NCI-H128 (cell line): ENCODE measurements around the gene HSPG2.

Experiments used
- DNase-seq: peaks from one replicate; lab custom pipeline; 2025; ENCODE audit not compliant: unreplicated experiment; lab: John Stamatoyannopoulos, UW

The HSPG2 gene

DNA sequence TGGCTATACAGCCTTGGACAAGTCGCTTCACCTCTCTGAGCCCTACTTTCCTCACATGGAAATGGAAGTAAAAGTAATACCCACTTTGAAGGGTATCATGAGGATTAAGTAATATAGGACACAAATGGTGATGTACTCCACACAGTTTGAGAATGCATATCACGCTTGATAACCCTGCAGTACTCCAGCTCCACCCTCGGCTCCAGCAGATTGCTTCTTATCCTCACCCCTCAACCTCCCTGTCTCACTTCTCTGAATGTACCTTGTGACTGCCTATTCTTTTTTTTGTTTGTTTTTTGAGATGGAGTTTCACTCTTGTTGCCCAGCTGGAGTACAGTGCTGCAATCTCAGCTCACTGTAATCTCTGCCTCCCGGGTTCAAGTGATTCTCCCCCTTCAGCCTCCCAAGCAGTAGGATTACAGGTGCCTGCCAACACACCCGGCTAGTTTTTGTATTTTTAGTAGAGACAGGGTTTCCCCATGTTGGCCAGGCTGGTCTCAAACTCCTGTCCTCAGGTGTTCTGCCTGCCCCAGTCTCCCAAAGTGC, 69.6 kb downstream of the HSPG2 start:
- DNase-seq = no peak

GRCh38 chr1:21866707-21867043, 70.4 kb downstream of the HSPG2 start:
- DNase-seq = no peak

DNA sequence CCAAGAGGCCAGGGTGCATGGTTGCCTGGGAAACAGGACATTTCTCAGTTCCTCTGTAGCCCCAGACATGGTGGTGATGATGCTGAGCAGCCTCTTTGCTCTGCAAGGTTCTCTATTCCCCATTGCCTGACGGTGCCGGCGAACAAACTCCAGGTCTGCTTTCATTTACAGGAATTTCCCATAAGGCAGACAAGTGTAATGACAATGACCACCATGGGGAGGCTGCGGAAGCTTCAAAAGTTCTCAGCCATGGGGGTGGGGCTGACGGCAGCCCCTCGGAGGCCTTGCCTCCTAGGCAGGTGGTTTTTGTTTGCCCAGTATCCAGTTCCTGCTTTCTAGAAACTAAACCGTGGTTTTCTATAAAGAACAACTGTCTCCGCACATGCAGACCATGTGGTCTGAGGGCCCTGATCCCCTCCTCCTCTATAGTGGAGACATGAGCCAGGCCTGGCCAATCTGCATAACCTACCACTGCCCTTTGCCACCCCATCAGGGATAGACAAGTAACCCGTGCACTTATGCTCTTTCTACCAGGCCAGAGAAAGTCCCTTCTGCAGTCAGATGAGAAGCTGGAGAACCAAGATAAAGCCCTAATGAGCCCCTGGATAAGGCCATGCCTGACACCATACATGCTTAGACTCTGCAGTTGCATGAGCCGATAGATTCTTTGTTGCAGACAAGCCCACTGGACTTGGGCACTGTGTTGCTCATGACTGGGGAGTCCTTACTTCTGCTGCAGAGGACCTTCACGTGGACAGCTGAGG, 71.0 kb downstream of the HSPG2 start:
- DNase-seq = no peak

DNA sequence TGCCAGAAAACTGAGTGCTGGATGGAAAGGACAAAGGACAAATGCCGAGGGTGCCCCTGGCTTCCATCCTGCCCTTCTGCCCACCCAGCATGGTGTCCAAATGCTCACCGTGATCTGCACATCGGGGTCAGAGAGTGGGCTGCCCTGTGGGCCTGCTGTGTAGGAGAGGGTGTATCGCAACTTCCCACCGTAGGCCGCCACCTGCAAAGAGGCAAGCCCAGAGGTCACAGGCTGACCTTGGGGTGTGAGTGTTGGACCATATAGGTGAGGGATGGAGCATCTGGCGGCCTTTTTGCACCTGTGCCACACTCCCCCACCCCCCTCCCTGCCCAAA, 71.5 kb downstream of the HSPG2 start:
- no peak for DNase-seq

DNA sequence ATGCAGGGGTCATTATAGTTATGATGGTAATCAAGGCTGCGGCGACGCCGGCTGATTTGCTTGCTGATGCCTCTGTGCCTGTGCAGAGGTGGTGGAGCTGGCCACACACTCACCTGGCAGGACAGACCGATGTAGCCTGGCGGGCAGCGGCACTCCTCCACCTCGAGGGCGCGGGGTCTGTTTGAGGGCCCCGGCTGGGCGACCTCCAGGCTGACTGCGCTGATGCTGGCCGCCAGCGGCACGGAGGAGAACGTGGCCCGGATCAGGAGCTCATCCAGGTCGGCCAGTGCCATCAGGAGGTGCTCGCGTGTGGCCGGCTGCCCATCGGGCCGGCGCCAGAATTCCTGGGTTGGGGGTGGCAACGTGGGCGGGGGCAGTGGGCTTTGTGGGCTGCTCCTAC, 72.4 kb downstream of the HSPG2 start:
- no peak for DNase-seq

- no peak for DNase-seq
Measured at GRCh38 chr1:21863981-21864380, 73.1 kb downstream of the HSPG2 start.

GRCh38 chr1:21861602-21862429, 75.3 kb downstream of the HSPG2 start:
- DNase-seq = no peak

GRCh38 chr1:21860971-21861370, 76.1 kb downstream of the HSPG2 start:
- no peak for DNase-seq

GRCh38 chr1:21859669-21860179, 77.4 kb downstream of the HSPG2 start:
- DNase-seq = no peak

DNA sequence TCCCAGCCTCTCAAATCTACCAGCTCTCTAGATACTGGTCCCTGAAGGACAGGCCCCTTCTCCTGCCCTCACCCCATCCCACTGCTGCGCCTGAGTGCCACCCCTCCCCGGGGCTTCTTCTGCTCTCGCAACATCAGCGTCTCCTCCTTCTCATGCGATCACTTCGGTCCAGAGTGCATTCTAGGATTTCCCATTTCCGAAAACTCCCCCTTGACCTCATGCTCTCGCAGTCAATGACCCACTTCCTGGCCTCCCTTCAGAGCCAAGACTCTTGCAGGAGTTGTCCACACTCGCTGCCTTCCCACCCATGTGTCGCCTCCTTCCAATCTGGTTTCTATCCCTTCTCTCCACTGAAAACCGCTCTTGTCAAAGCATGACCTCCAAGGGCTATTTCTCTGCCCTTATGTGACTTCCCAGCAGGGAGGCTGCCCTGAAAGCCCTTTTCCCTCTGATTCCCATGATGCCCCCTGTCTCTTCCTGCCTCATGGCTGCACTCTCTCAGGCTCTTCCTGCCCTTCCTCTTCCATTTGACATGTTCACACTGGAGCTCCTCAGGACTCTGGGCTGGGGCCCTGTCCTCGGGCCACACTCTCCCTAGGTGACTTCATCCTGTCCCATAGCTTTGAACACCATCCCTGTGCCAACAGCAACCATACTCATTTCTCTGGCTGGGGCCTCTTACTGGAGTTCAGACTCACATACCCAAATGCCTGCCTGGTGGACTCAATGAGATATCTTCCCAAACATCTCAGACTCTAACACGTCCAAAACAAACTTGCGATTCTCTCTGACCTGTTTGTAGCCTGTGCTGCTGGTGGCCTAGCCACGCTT, 79.1 kb downstream of the HSPG2 start:
- DNase-seq = no peak

- DNase-seq = no peak
Measured at GRCh38 chr1:21857142-21857839, 79.8 kb downstream of the HSPG2 start.

DNA sequence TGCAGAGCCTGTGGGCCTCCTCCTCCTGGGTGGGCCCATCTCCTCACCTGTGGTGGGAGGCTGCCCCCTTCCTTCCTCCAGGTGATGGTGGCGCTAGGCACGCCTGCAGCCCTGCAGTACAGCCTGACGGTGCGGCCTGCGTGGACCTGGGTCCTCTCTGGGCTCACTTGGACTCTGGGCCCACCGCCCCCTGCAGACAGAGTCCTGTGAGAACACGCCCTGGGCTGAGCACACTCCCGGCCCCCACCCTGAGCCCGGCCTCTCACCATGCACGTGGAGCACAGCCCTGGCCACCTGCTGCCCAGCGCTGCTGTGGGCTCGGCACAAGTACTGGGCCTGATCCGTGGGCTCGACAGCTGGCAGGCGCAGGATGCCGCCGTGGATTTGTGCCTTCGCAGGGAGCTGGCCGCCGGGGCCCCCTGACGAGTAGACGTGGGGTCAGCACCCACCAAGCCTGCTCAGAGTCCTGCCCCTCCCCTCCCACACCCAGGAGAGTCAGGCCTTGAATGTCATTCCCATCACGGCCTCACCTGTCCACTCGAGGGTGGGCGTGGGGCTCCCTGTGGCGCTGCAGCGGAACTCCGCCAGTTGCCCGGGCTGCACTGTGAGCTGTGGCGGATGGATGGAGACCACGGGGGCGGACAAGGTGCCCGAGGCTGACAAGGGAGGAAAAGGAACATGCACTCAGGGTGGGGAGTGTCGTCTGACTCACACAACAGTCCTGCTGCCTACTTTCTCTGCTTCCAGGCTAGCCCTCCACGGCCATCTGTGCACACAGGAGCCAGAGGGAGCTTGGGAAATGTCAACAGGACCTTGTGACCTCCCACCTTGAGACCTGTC, 81.6 kb downstream of the HSPG2 start:
- DNase-seq = no peak

- no peak for DNase-seq
Measured at GRCh38 chr1:21854751-21855131, 82.4 kb downstream of the HSPG2 start.

- no peak for DNase-seq
Measured at GRCh38 chr1:21854090-21854750, 82.9 kb downstream of the HSPG2 start.

DNA sequence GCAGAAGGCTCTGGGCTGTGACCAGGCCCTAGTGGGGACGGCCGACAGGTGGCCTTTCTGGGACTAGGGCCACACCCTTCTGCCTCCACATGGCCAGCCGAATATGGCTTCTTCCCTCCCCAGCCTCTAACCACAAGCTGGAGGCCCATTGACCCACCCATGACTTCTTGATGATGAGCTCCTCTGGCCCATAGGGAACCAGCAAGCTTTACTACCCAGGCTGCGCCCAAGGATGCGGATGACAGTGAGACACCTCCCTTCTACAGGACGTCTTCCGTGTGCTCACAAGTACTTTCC, 84.0 kb downstream of the HSPG2 start:
- DNase-seq = no peak

DNA sequence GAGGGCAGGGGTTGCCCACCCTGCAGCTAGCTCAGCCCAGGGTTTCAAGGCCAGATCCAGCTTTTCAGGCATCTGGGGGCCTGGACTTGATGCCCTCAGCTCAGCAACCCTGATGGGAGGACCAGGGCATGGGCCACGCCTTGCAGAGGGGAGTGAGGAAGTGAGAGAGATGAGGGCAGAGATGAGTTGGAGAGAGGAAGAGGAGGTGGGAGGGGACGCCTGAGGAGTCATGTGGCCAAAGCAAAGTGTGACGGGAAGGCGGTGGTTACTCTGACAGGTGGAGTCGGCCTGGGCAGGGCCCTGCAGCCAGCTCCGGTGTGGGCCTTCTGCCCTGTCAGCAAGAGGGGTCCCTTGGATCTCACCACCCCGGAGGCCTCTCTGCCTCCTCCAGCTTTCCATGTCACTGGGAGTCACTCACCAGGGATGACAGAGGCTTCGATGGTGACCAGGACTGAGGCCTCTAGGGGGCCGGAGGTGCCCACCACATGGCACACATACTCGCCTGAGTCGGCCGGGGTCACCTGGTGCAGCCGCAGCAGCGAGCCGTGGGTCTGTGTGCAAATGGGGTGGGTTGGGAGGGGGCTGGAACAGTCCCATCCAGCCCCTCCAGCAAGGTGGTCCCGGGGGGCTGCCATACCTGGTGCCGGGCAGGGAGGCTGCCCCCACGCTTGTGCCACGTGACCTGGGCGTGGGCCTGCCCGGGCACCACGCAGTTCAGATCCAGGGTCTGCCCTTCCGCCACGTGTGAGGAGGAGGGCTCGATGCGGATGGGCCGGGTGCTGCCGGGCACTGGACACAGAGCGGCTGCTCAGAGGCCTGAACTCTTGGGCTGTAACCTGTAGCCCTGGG, 84.6 kb downstream of the HSPG2 start:
- no peak for DNase-seq

- no peak for DNase-seq
Measured at GRCh38 chr1:21851430-21852250, 85.5 kb downstream of the HSPG2 start.
